Smooth muscle cell of bladder (primary cell): ENCODE measurements around the gene DAB2IP. TPM values are rescaled to one million over a fixed set of nuclear protein-coding genes. Genes with fewer than 3 reads are reported as not detected.

Experiments used
- total RNA-seq: library from RNA; depleted of rRNA; stranded (reverse); fragments of >200 nt; gene quantifications from 2 replicates; pipeline ENCODE4 v1.2.3, GENCODE V29; 2014

DAB2IP gene
- total RNA-seq = 7.5 and 12.2 TPM in 2 replicates

GRCh38 chr9:121651295-121652020 lies at the start of gene DAB2IP:
Gene DAB2IP (plus strand): TSS chr9:121651634. CDS start chr9:121651776, 142 bp downstream.

Other genes with a start within 250 kb of the DAB2IP start
- not detected in 2 replicates for gene GGTA1, start 151.8 kb upstream of the DAB2IP start, total RNA-seq